Eye (tissue), 1 donor: ENCODE data around the gene ARHGAP19.

Experiments used
- DNase-seq: peaks from one replicate; pipeline ENCODE4 v3.0.0-alpha.2; 2015

Gene ARHGAP19

DNA sequence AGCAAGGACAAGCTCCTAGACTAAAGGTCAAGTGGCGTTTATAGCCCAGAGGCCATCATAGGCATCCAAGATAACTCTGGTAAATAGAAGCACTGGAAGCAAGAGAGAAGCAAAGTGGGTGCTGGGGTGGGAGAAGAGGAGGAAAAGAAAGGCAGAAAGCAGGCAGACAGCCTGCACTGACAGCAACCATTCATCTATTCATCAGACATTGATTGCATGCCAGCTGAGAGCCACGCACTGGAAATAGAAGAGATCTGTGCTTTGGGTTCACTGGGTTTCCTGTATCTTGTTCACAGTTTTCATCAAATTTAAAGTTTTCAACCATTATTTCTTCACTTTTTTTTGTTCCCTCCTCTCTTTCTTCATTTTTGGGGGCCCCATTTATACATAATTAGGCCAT, 102.0 kb downstream of the ARHGAP19 start:
- no peak for DNase-seq

DNA sequence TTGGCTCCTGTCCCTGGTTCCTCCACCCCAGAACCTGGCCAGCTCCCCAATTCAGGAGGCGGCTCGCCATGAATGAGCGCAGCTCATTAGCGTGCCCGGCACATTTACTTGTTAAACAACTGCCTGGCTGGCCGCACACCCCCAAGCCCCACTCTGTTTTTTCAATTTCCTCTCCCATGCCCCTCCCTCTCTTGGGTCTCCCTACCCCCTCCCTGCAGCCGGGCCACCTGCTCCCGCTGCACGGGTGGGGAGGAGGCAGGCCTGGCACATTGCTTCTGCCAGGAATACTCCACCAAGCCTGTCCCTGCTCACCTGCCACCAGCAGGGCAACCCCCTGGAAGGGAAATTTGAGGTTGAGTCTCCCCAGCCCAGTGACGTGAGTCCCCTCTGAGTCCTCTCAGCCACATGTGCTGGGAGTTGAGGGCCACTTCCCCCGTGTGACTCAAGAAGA, 104.2 kb downstream of the ARHGAP19 start:
- DNase-seq, result no peak

DNA sequence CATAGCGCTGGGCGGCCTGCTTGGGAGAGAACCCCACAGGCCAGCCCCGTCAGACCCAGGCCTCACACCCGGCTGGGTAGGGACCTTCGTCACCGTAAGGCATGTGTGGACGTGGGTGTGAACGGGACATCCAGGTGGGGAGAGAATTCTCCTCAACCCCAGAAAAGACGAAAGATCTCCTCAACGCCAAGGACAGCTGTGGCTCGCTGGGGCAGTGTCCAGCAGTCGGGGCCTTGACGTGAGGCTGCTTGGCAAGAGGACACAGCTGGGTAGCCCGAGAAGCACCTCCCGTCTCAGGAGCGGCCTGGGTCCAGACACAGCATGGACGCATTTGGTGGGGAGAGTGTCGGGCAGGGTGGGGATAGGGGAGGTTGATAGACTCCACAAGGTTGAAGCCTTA, 105.5 kb downstream of the ARHGAP19 start:
- no peak for DNase-seq

DNA sequence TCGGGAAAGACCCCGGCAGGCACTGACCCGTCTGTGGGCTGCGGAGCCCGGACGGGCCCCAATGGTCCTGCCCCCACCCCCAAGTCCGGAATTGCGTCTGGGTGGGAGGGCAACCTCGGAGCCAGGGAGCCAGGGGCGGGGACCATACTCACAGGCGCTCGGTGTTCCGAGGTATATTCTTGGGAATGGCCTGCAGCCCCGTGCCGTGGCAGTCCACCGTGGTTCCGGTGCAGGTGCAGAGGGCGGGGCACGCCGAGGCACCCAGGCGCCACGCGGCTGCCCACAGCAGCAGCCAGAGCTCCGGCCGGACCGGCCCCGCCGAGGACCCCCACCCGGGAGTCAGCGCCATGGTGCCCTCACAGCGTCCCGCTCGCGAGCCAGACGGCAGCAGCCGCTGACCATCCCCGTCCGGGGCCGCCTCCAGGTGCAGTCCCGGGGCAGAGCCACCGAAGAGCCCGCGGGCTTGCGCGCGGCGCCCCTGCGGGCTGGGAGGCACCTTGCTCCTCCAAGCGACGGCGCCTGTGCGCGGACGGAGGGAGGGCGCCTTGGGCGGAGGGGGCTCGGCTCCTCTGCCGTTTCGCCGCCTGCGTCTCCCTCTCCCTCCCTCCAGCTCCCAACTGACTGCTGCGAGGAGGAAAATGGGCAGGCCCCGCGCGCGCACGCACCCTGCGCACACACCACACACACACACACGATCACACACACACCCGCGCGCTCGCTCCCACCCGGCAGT, 106.9 kb downstream of the ARHGAP19 start, which contains the start of gene SLIT1:
Gene SLIT1, minus strand, starts transcription at position 634 of the 733 bp plus-strand sequence. Its CDS starts 285 bp downstream, at position 349.
- DNase-seq, result peak; percentile 84

DNA sequence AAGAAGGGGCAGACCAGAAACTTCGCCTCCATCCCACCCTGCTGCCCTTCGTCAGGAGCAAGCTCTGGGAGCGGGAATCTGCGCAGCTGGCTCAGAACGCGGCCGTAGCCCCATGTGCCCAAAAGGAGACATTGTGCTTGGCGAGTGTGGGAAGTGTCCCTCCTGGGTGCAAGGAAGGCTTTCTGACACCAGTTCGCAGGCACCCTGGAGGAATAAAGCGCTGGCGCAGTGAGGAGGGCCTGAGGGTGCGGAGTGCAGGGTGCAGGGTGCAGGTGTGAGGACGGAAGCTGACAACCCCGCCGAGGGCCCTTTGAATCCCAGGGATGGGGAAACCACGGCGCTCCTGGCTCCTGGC, 107.5 kb downstream of the ARHGAP19 start:
- no peak for DNase-seq

DNA sequence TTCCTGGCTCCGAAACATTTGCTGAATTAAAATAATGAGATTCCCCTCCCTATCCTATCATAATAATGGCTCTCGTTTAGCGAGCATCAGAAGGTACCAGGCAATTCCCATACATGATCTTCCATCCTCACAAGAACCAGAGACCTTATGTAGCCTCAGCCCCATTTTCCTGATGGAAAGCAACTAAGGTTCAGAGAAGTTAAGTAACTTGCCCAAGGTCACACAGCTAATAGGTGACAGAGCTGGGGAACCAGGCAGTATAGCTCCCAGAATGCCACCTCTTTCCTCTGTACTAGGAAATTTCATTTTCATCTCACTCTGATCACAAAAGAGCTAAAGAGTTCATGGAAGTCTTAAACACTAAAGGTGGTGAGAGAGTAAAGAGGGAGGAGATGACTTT, 109.1 kb downstream of the ARHGAP19 start:
- no peak for DNase-seq

DNA sequence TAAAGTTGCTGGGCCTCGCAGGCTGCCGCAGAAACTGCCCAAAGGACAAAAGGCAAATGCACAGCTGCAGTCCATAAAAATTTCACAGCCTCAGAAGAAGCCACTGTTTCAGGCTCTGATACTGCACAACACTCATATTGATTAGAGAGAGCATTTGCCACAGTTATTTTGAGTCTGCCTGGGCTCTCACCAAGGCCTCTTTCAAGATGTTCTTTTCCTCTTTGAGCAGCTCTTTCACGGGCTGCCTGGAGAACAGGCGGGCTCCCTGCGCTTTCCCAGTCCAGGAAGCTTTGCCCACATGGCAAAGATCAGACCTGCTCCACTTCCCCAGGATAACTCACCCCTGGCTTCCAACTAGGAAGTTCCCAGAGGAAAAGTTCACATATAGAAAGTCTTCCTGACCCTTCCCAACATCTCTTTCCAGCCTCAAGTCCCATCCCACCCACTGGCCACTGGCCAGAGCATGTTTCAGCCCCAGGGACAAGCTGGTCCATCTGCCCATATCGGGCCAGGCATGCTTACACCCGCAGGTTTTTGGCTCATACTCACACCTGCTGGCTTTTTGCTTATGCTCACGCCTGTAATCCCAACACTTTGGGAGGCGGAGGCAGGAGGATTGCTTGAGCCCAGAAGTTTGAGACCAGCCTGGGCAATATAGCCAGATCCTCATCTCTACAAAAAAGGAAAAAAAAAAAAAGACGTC, 110.0 kb downstream of the ARHGAP19 start:
- no peak for DNase-seq

DNA sequence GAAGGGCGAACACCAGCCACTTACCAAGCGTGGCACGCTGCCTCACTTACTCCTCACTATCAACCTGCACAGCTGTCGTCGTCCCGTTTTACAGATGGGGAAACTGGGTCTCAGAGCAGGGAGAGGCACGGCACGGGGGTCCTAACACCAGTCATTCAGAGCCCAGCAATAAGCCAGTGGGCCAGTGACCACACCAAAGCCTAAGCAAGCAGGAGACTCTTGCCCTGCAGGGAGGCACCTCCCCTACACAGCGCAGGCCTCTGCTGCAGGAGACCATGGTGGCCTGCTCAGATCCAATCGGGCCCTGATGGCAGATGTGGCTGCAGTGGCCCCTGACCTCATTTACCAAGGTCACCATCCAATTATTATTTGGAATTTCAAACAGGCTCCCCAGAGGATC, 111.5 kb downstream of the ARHGAP19 start:
- no peak for DNase-seq

DNA sequence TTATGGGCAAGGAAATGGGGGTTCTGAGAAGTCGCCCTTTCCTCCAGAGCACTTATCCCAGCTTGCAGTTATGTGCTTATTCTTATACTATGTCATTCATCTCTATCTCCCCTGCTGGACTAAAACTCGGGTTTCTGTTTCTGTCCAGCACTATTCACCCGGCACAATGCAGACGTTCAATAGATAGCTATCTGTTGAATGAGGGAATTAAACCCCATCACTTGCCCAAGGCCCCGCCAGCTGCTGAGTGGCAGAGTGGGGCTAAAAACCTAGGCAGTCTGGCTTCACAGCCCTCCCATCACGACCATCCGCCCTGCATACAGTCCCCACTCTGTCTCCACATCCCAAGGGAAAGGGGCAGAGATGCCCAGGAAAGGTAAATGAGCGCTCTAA, 112.1 kb downstream of the ARHGAP19 start:
- DNase-seq, result no peak

DNA sequence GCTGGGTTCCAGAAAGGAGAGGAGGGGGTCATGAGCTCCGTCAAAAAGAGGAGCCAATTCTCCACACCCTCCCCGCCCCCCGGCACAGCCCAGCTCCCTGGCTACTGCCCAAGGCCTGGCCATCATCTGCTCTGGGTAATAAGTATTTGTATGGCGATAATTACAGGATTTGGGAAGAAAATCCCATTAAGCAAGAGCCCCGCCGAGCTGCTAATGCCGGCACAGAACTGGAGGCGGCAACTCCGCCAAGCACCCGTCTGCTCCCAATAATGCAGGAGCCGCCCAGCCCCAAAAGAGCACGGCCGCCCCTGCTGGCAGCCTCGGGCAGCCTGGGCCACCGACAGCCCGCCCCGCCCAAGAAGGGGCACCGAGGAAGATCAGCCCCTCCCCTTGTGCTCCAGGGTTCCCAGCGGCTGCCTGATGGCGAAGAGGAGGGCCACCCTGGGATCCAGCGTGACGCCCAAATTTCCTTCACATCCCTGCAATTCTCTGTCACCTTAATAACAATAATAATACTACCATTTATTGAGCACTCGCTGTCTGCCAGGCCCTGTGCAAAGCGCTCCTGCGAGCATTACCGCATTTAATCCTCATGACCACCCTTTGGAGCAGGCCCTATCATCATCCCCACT, 112.6 kb downstream of the ARHGAP19 start:
- peak; percentile 76 for DNase-seq

DNA sequence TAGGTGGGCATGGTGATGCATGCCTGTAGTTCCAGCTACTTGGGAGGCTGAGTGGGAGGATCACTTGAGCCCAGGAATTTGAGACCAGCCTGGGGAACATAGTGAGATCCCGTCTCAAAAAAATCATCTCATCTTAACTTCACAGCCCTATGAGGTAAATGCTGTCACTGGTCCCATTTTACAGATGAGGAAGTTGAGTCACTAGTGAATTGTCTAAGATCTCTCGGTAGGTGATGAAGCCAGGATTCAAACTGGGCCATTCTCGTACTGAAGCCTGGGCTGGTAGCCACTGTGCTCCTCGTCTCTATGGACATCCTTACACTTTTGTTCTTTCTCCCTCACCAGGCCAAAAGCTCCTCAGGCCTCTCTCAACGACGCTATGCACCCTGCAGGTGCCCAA, 113.1 kb downstream of the ARHGAP19 start:
- no peak for DNase-seq

DNA sequence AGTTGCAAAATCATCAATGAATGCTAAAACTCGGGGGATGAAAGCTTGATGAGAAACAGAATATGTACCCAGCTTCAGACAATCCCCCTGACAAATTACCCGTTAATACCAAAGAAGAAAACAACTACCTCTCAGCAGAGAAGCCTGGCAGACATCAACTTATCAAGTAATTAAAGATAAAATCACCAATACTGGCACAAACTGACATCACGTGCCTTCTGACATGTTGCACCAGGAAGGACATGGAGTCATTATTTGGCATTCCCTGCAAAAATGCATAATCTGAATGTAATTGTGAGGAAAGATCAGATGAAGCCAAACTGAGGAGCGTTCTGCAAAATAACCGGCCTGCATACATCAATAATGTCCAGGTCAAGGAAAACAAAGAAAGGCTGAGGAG, 114.4 kb downstream of the ARHGAP19 start:
- no peak for DNase-seq

DNA sequence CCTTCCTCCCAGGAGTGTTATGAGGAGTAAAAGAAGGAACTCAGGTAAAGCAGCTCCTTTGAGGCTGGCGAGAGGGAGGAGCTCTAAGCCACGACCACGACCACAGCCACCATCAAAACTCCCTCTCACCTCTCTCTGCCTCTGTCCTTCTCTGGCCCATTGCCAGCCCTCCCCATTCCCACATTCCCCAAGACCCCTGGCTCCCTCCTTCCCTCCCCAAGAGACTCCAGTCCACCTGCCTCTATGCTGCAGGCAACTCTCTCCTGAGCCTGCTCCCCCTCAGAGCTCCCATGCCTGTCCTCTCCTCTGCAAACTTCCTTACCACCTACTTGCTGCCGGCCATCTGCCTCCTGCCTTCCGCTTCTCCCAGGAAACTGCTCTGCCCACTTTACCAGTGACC, 116.2 kb downstream of the ARHGAP19 start:
- DNase-seq, result no peak

DNA sequence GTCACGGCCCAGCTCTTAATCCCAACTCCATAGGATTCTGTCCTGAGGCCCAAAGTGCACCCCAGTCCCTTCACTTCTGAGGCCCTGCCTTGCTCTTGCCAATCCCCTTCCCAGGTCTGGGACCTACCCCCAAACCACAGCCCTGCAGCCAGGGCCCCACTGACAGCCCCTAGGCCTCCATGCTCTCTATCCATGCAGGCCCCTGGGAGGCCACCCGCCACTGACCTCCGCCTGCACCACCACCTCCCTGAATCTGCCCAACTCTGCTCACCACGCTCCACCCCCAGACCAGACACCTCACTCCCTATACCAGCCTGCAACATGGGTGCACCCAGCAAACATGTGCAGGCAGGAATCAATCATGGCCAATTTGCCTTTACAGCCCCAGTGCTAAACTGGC, 116.9 kb downstream of the ARHGAP19 start:
- no peak for DNase-seq

DNA sequence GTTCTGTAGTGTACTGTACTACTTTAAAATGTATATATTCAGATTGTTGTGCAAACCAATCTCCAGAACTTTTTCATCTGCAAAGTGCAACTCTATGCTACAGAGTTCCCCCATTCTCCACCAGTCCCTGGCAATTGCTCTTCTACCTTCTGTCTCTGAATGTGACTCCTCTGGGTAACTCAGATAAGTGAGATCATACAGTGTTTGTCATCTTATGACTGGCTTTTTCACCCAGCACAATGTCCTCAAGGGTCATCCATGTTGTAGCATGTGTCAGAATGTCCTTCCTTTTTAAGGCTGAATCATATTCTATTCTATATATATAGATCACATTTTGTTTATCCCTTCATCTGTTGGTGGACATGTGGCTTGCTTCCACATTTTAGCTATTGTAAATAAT, 117.5 kb downstream of the ARHGAP19 start:
- no peak for DNase-seq

DNA sequence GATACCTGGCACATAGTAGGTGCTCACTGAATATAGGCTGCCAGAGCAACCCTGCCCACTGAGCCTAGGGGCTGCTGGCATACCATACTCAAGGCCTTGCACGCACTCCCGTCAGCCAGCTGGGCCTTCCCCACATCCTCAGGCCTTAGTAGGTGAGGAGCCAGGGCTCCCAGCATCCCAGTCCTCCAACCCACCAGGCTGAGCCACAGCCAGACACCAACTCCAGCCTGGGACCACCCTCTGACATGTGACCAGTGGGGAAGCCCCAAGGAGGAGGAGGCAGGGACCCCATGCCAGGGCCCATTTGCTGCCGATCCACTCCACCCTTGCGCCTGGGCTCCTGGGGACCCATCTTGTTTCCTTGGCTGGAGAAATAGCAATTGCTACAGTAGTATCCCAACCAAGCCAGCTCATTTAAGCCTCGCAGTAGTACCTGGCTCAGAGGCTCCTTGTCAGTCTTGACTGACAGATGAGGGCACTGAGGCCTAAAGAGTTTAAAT, 118.1 kb downstream of the ARHGAP19 start:
- no peak for DNase-seq

DNA sequence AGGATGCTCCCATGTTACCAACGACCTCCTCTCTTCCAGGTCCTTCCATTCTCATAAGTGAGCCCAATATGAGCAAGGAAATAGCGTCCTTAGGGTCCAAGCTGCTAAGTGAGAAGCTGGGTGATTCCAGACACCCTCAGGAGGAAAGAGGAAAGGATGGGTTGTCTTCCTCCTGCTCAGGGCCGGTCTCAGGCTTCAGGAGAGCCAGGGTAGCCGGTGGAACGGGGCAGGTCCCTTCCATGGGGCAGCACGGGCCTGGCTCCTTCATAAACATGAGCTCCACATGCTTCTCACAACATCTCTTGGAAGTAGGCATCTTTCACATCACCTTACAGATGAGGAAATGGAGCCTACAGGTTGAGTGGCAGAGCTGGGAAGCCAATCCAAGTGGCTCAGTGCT, 119.4 kb downstream of the ARHGAP19 start:
- no peak for DNase-seq
